Astrocyte (in vitro differentiated cells and primary cell): ENCODE results near the gene TMEM40. TPM values are rescaled to one million over a fixed set of nuclear protein-coding genes. Genes with fewer than 3 reads are reported as not detected.

Source experiments
- DNase-seq: peaks from one replicate; pipeline ENCODE4 v3.0.0-alpha.2; 2010; ENCODE audit warnings: low read depth
- FAIRE-seq: peaks from 2 replicates; lab custom pipeline; 2011; peaks lifted over from hg19 to GRCh38; lab: Jason Lieb, UNC
- H2AFZ ChIP-seq: 2 replicates; pipeline ENCODE4 v1.6.0; 2012; ENCODE audit warnings: low read depth, low read length, inconsistent platforms
- H3K27ac ChIP-seq: 2 replicates; pipeline ENCODE4 v1.5.1; 2011; ENCODE audit warnings: low read depth, low read length, inconsistent platforms
- H3K27me3 ChIP-seq: 2 replicates; pipeline ENCODE4 v1.6.0; 2011; ENCODE audit warnings: low read length, inconsistent platforms; ENCODE audit not compliant: insufficient read depth
- H3K36me3 ChIP-seq: 2 replicates; pipeline ENCODE4 v1.5.1; 2011; ENCODE audit warnings: low read length, inconsistent platforms; ENCODE audit not compliant: insufficient read depth
- H3K4me1 ChIP-seq: 2 replicates; pipeline ENCODE4 v1.5.1; 2011; ENCODE audit warnings: low read length, inconsistent platforms; ENCODE audit not compliant: insufficient read depth
- H3K4me2 ChIP-seq: 2 replicates; pipeline ENCODE4 v1.6.0; 2012; ENCODE audit warnings: low read length, inconsistent platforms
- H3K4me3 ChIP-seq: 2 replicates; pipeline ENCODE4 v1.5.1; 2011; ENCODE audit warnings: low read depth, mild to moderate bottlenecking, low read length, inconsistent platforms; ENCODE audit not compliant: insufficient read depth
- H3K79me2 ChIP-seq: 2 replicates; pipeline ENCODE4 v1.6.0; 2012; ENCODE audit warnings: mild to moderate bottlenecking, low read length, inconsistent platforms; ENCODE audit not compliant: insufficient read depth
- H3K9ac ChIP-seq: 2 replicates; pipeline ENCODE4 v1.6.0; 2012; ENCODE audit warnings: mild to moderate bottlenecking, low read length, inconsistent platforms
- H3K9me3 ChIP-seq: 2 replicates; pipeline ENCODE4 v1.5.1; 2012; ENCODE audit warnings: low read depth, mild to moderate bottlenecking, low read length, inconsistent platforms; ENCODE audit not compliant: insufficient read depth
- H4K20me1 ChIP-seq: 2 replicates; pipeline ENCODE4 v1.6.0; 2012; ENCODE audit warnings: low read length, inconsistent platforms; ENCODE audit not compliant: insufficient read depth
- H3K27ac Mint-ChIP-seq: one replicate; pipeline ENCODE4 v1.8.0; 2021; ENCODE audit warnings: mild to moderate bottlenecking, mixed read lengths; ENCODE audit not compliant: unreplicated experiment
- H3K27me3 Mint-ChIP-seq: one replicate; pipeline ENCODE4 v1.8.0; 2021; ENCODE audit warnings: low read depth, mixed read lengths; ENCODE audit not compliant: unreplicated experiment
- H3K36me3 Mint-ChIP-seq: one replicate; pipeline ENCODE4 v1.8.0; 2021; ENCODE audit warnings: low read depth, mixed read lengths; ENCODE audit not compliant: unreplicated experiment
- H3K4me1 Mint-ChIP-seq: one replicate; pipeline ENCODE4 v1.8.0; 2021; ENCODE audit warnings: low read depth, mixed read lengths; ENCODE audit not compliant: unreplicated experiment
- H3K4me3 Mint-ChIP-seq: one replicate; pipeline ENCODE4 v1.8.0; 2021; ENCODE audit warnings: mild to moderate bottlenecking, moderate library complexity, mixed read lengths; ENCODE audit not compliant: unreplicated experiment
- H3K9me3 Mint-ChIP-seq: one replicate; pipeline ENCODE4 v1.8.0; 2021; ENCODE audit warnings: mild to moderate bottlenecking, mixed read lengths; ENCODE audit not compliant: unreplicated experiment
- CTCF ChIP-seq: IDR thresholded peaks from 2 replicates; pipeline ENCODE4 v1.5.1; 2011; ENCODE audit warnings: low read depth, mild to moderate bottlenecking, inconsistent platforms, low read length, moderate library complexity; ENCODE audit not compliant: insufficient read depth
- EZH2 ChIP-seq: IDR thresholded peaks from 2 replicates; pipeline ENCODE4 v1.6.1; 2012; ENCODE audit warnings: mild to moderate bottlenecking, low read length, inconsistent platforms; ENCODE audit not compliant: insufficient read depth
- total RNA-seq: library from RNA; stranded (reverse); gene quantifications from 2 replicates; pipeline ENCODE4 v1.2.1, GENCODE V29; 2021

Gene TMEM40
- total RNA-seq, 1 donor from 2014 or later = 2.0 TPM

DNA sequence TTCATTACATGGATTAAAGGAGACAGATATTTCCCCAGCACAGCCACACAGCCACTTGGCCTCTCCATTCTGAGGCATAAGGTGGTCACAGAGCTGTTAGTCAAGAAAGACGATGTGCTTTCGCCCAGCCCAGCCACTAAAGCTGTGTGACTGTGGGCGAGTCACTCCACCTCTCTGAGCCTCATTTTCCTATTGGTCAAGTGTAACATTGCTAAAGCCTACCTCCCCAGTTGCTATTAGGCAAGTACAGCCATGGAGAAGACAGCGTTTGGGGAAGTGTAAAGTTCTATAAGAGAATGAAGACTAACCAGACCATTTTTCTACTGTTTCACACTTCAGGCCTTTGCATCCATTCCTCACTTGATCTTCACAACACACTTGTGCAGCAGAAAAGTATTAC lies 24.1 kb downstream of the TMEM40 start:
- Histone ChIP-seq H3K27me3 (peaks cover 5% of the 10 kb centered on the region), H4K20me1 (no peaks in the 10 kb centered on the region), H3K4me3 (no peak overlapping the region), H2AFZ (no peak overlapping the region), H3K4me1 (no peaks in the 10 kb centered on the region), H3K9ac (no peak overlapping the region), H3K9me3 (no peaks in the 10 kb centered on the region), H3K79me2 (no peaks in the 10 kb centered on the region), H3K4me2 (no peak overlapping the region), H3K27ac (no peak overlapping the region), H3K36me3 (no peaks in the 10 kb centered on the region)
- H3K9me3 Mint-ChIP-seq = no peaks in the 10 kb centered on the region
- TF ChIP-seq EZH2 (no peak), CTCF (no peak)
- no peak overlapping the region for H3K27ac Mint-ChIP-seq
- peaks cover 11% of the 10 kb centered on the region for H3K27me3 Mint-ChIP-seq
- no peak overlapping the region for H3K4me3 Mint-ChIP-seq
- H3K4me1 Mint-ChIP-seq = no peaks in the 10 kb centered on the region
- DNase-seq (no peak), FAIRE-seq (no peak)
- no peaks in the 10 kb centered on the region for H3K36me3 Mint-ChIP-seq

GRCh38 chr3:12733566-12733965 lies 25.5 kb downstream of the TMEM40 start:
- FAIRE-seq (no peak), DNase-seq (no peak)
- Histone ChIP-seq H3K27me3 (peaks cover 5% of the 10 kb centered on the region), H3K27ac (no peak overlapping the region), H3K4me1 (no peaks in the 10 kb centered on the region), H3K9ac (no peak overlapping the region), H3K36me3 (no peaks in the 10 kb centered on the region), H2AFZ (no peak overlapping the region), H3K9me3 (no peaks in the 10 kb centered on the region), H3K4me3 (no peak overlapping the region), H3K4me2 (no peak overlapping the region), H3K79me2 (no peaks in the 10 kb centered on the region), H4K20me1 (no peaks in the 10 kb centered on the region)
- Mint-ChIP-seq H3K36me3 (no peaks in the 10 kb centered on the region), H3K4me3 (no peak overlapping the region), H3K9me3 (no peaks in the 10 kb centered on the region), H3K27me3 (peaks cover 11% of the 10 kb centered on the region), H3K4me1 (no peaks in the 10 kb centered on the region), H3K27ac (no peak overlapping the region)
- TF ChIP-seq EZH2 (no peak), CTCF (no peak)

GRCh38 chr3:12730506-12731242 lies 28.4 kb downstream of the TMEM40 start:
- no peak overlapping the region for H3K9ac ChIP-seq
- Mint-ChIP-seq H3K4me1 (no peaks in the 10 kb centered on the region), H3K27ac (no peak overlapping the region), H3K9me3 (no peaks in the 10 kb centered on the region), H3K27me3 (peaks cover 11% of the 10 kb centered on the region), H3K36me3 (no peaks in the 10 kb centered on the region), H3K4me3 (no peak overlapping the region)
- H3K27me3 ChIP-seq = peaks cover 5% of the 10 kb centered on the region
- no peak overlapping the region for H3K4me2 ChIP-seq
- H3K4me3 ChIP-seq = no peak overlapping the region
- no peak overlapping the region for H2AFZ ChIP-seq
- TF ChIP-seq CTCF = no peak
- no peak for TF ChIP-seq EZH2
- no peaks in the 10 kb centered on the region for H3K79me2 ChIP-seq
- H3K36me3 ChIP-seq = no peaks in the 10 kb centered on the region
- H3K4me1 ChIP-seq = no peaks in the 10 kb centered on the region
- no peak overlapping the region for H3K27ac ChIP-seq
- H3K9me3 ChIP-seq = no peaks in the 10 kb centered on the region
- DNase-seq = no peak
- H4K20me1 ChIP-seq = no peaks in the 10 kb centered on the region
- FAIRE-seq = no peak
